DMS53 treated with DMSO at 0.1 percent for 48 hours (cell line): ENCODE measurements around the gene NUP210.

Source experiments
- DNase-seq: peaks from one replicate; lab custom pipeline; 2025; ENCODE audit not compliant: unreplicated experiment; lab: John Stamatoyannopoulos, UW

The NUP210 gene

GRCh38 chr3:13294442-13295351 is 125.4 kb downstream of the NUP210 start:
- DNase-seq = no peak

- DNase-seq = no peak
Observed at GRCh38 chr3:13292375-13292774, 127.7 kb downstream of the NUP210 start.

DNA sequence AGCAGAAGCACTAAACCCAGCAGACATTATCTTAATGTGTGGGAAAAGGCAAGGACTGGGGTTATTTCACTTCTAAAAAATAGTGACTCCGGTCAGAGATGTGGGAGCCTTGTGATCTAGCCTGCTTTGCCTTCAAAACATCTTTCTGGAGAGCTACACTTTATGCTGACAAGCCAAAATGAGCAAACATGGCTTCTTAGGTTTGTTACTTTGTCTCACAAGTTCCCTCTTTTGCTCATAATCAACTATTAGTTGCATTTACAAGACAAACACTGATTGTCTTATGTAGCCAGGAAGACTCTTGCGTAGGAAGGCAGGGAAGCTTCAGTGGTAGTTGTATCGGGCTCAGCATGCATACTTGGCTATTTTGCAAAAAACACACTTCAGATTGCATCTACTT is 129.2 kb downstream of the NUP210 start:
- no peak for DNase-seq

DNA sequence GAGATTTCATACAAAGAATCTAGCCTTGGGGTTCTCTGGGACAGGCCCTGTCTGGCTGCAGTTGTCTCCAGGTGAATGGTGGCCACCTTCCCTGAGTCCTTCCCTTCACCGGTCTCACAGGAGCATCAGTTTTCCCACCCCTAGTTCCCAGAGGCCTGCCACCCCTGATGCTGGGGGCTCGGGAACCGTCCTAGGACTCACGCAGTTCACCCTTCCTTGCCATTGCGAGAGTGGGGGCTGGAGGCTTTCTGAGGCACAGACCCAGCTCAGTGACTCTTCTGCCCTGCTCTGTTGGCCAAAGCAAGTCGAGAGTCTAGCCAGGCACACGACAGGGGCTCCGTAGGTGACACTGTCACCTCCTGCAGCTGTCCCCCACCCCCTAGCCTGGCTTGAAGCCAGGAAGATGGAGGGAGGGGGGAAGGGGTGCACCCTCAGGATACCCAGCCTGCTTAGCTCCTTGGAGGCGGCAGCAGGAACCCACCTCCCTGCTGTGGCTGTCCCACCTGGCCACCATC is 130.3 kb downstream of the NUP210 start:
- no peak for DNase-seq

GRCh38 chr3:13288732-13289718 is 131.1 kb downstream of the NUP210 start:
- no peak for DNase-seq

DNA sequence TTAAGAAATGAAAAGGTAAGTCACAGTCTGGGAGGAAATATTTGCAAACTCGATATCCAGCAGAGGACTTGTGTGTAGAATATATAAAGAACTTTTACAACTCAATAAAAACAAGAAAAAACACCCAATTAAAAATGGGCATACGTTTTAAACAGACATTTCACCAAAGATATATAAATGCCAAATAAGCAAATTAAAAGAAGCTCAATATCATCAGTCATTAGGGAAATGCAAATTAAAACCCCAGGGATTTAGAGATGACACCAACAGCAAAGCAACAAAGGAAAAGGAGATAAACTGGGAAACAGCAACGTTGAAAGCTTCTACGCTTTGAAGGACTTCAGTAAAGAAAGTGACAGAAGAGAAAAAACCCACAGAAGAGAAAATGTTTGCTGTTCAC is 132.3 kb downstream of the NUP210 start:
- no peak for DNase-seq

- DNase-seq = no peak
Observed at GRCh38 chr3:13286873-13287272, 133.2 kb downstream of the NUP210 start.

- DNase-seq = no peak
Observed at GRCh38 chr3:13285007-13285567, 135.0 kb downstream of the NUP210 start.

DNA sequence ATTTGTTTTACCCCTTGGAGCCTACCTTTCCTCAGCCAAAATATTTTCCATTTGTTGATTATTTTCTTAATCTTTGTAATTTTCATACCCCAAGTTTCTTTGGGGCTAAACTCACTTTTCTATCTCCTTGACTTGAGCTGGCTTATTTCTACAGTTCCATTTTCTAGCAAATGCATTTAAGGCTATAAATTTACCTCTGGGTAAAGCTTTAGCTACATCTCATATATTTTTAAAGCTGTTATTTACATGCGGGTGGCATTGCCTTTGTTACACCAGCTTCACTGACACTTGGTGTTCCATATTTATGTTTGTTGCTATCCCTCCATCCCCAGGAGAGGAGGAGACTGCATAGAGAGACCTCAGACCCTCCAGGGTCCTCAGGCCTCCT is 136.3 kb downstream of the NUP210 start:
- DNase-seq = no peak

DNA sequence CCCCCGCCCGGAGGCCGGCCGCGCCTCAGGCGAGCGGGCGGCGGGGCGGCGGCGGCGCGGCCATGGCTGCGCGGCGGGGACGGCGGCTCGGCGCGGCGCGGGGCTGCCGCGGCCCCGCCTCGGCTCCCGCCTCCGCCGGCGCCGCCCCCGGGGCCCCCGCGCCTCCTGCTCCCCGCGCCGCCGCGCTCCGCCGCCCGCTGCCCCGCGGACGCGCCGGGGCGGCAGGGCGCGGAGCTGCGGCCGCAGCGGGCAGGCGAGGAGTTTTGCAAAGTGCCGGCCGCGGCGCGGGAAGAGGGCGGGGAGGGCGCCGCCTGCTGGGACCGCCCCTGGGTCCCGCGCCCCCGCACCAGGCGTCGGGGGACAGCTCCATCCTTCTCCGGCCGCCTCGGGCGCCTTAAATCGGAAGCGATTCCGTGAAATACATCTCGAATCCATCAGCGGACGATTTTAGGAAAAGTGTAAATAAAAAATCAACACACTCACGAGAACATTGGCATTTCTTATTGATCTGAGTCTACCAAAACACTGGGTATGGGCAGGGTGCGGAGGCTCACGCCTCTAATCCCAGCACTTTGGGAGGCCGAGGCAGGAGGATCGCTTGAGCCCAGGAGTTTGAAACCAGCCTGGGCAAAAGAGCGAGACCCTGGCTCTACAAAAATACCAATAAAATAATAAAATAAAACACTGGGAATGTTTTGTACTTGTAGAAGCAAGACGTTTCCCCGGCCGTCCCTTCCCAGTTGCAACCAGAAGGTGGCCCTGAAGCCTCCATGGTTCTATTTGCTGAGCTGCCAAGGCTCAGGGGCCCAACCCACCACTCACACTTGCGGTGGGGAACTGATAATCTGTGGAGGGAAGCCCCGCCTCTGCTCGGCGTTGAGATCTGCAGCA is 136.9 kb downstream of the NUP210 start:
- DNase-seq = no peak

GRCh38 chr3:13282358-13282985 is 137.7 kb downstream of the NUP210 start:
- no peak for DNase-seq

- DNase-seq = peak; percentile 10
Observed at GRCh38 chr3:13281507-13282357, 138.4 kb downstream of the NUP210 start.

DNA sequence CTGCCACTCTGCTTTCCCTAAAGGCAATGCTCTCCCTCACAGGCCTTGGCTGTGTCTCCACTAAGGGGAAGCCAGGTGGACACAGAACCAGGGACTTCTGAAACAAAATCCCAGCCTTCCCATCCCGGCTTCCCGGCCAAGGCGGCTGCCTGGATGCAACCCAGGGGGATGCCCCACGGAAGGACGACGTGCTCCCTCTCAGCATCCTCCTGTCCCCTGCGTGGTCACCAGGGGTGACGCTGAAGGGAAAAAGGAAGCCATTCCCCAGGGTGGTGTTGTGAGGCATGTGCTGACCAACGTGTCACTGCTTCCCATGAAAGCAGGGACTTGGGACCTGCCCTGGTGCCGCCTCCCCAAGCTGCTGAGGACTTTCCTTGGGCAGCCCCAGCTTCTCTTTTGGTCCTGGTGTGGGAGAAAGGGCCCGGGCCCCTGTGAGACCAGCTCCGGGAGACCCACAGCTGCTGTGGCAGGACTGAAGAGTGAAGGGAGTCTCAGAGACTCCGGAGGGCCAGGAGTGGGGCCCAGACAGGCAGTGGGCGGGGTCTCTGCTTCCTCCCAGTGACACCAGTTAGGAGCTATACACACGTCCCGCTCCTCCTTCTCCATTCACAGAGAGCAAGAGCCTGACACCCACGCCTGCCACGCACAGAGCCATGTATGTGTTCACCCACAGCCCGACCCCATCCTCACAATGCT is 139.2 kb downstream of the NUP210 start:
- DNase-seq = no peak

GRCh38 chr3:13280122-13280790 is 139.9 kb downstream of the NUP210 start:
- DNase-seq = no peak

DNA sequence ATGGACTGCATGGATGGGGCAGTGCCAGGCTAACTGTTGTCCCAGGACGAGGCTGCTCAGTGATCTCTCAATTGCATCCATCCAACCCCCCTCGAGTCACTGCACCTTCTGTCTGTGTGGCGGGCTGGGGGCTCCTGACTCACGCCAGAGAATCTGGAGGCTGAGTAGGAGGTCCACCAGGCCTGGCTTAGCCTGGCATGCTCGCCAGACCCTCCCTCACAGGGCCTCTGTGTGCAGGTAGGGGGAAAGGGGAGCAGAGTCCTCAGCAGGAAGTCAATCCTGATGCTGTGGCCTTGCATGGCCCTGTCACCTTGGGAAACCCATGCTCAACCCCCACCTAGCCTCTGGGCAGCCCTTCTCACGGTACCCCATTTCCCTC is 140.6 kb downstream of the NUP210 start:
- no peak for DNase-seq

DNA sequence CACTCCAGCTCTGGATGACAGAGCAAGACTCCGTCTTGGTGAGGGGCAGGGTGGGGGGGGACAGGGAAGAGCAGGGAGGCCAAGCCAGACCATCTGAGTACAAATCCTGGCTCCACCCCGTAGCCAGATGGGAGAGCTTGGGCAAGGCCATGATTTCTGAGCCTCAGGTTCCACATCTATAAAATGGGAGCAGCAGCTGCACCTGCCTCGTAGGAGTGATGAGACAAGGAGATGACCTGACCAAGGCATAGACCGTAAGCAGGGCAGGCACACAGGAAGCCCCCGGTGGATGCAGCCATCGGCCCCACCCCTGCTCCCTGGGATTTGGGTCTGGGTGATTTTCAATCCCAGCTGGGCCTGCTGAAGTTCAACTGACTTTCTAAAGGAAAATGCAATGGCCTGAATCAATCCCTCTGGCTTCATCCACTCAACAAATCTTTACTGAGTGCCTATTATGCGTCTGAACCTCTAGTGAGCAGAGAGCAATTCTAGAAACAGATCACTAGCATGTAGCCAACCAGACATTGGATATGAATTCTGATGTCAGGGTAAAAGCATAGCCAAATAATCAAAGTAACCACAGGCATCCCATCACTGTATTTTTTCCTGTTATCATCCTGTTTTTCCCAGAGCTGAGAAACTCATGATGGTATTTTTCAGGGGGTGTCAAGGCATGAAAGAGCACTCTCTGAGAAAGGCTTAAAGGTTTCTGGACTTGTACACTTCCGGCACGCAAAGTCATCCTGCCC is 141.2 kb downstream of the NUP210 start:
- no peak for DNase-seq
